HG03457 (cell line): ENCODE data around the gene CAPS.

ENCODE experiments used
- ATAC-seq: cut with Tn5 transposase; IDR thresholded peaks from one replicate; pipeline ENCODE4 v1.9.1; 2021; ENCODE audit warnings: moderate number of reproducible peaks; ENCODE audit not compliant: unreplicated experiment

The CAPS gene

DNA sequence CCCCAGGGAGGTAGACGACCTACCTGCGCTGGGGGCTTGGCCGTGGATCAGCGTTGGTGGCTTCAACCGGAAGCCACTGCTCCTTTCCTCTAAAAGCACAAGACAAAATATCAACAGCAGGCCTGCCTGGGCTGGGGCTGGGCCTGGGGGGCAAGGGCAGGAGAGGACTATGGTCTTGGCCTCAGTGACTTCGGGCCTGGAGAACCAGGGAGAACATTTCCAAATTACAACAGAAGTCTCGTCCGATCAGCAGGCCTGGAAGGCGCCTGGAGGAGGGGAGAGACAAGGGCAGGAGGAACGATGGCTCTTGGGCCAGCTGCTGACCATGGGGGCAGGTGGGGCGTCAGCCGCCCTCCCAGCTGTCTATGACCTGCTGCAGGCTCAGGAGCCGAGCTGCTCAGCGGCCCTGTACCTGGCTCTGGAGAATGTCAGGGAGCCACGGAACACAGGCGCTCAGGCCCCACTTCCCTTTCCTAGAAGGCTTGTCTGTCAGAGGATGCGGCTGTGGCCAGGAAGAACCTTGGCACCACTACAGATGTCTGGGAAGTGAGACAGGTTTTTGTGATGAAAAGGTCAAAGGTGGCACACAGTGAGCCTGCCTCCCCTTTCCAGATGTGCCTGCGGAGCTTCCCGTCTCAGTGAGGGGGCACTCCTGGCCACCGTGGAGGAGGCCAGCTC, 19.5 kb downstream of the CAPS start:
- ATAC-seq, result no peak

- no peak for ATAC-seq
These were observed 20.0 kb downstream of the CAPS start for GRCh38 chr19:5934069-5934401.

DNA sequence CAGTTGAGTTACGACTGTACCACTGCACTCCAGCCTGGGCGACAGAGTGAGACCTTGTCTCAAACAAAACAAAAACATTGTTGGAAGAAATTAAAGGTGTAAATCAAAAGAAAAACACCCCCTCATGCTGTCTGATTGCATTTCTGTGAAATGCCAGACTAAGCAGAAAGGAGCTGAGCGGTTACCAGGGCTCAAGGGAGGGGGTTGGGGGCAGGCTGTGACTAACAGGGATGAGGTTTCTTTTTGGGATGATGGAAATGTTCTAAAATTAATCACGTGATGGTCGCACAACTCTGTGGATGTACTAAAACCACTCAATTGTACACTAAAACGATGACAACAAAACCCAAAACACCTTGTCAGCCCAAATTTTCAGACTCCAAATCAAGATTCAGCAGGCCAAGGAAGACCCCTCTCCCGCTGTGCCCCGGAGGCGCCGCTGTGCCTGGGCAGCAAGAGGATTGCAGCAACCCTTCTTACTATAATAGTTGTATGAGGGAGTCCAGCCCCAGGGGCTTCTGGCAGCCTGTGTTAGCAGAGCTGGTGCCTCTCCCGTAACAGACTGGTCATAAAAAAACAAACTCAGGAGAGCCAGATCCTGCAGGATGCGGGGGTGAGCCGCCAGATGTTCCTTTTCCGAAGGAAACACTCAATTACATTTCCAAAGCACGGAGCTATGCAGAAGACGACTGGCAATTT, 20.9 kb downstream of the CAPS start:
- ATAC-seq, result no peak

GRCh38 chr19:5935473-5936291, 21.6 kb downstream of the CAPS start:
- ATAC-seq, result no peak

DNA sequence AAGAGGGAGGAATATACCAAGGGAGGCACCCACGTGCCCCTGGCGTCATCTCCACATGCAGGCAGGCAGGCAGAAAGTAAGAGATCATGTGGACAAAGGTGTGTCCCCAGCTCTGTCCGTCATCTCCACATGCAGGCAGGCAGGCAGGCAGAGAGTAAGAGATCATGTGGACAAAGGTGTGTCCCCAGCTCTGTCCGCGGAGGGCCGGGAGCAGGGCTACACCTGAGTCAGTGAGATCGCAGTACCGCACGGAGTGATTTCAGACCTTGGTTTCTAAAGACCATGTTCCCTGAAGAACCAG, 22.2 kb downstream of the CAPS start:
- no peak for ATAC-seq

DNA sequence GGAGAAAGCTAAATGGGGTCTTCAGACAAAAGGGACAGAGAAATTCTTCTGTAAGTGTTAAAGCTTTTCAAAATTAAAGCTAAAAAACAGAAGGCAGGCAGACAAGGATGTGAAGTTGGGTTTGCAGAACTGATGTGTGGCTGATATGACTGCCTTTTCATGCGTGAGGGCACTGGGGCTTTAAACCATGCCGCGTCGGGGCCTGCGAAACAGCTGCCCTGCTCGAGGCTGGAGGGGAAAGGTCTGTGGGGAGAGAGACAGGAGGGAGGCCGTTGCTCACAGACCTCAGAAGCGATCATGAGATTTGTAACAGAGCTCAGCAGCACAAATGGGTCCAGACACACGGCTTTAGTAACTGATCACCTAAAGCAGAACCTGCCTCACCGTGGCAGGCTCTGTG, 23.5 kb downstream of the CAPS start:
- no peak for ATAC-seq

GRCh38 chr19:5940260-5941208, 26.5 kb downstream of the CAPS start:
- ATAC-seq, result no peak

GRCh38 chr19:5941673-5942072, 27.6 kb downstream of the CAPS start:
- ATAC-seq, result no peak

- no peak for ATAC-seq
These were observed 29.0 kb downstream of the CAPS start for GRCh38 chr19:5943045-5943444.

DNA sequence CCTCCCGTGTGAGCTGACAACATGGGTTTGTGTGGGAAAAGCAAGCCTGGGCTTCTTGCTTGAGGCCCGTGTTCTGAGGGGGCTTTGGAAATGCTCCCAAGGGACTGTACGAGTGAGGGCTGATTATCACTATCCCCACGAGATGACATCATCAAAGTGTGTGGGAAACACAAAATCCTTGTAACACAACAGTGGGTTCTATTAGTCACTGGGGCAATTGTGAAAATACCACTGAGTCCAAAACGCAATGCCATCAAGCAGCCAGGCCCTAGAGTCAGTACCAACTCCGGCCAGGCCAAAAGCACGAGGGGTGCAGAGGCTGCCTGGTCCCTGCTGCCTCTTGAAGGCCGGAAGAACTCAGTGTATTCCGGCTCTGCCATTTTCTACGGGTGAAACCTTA, 29.6 kb downstream of the CAPS start:
- no peak for ATAC-seq

GRCh38 chr19:5947435-5947834, 33.4 kb downstream of the CAPS start:
- ATAC-seq, result no peak

DNA sequence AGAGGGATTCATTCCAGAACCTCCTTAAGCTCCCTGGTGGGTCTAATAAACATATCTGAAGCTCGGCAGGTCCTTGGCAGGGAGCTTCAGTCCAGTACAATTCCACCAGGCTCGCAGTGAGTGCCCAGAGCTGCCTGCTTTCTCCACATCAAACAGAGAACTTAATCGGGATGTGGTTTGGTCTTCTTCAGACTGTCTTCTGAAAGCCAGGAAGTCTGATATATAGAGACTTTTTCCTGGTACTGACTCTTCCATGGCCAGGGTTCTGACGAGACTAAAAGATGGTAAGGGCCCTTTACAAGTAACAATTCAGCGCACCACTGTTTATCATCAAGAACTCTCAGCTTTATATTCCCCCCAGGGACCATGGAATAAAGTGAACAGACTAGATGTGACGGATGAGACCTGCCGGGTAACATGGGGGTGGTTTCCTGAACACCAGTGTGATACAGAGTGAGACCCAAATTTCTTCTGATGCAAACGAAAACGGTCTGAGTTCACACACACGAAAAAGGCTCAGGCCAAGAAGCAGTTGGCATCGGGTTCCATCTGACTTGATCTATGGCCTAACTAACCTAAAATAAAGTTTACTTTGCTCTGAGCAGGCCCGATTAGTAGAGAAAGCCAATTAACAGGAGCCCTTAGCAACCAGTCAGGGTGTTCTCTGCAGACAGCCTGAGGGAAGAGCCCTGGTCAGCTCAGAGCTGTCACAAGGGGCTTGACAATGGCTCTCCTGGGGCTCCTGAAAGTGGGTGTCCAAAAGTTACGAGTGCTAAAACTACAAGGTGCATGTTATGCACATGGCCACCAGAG, 34.9 kb downstream of the CAPS start:
- ATAC-seq, result no peak

- ATAC-seq, result no peak
These were observed 35.8 kb downstream of the CAPS start for GRCh38 chr19:5949792-5950305.

GRCh38 chr19:5950741-5951140, 36.7 kb downstream of the CAPS start:
- ATAC-seq, result no peak

- ATAC-seq, result no peak
These were observed 37.3 kb downstream of the CAPS start for GRCh38 chr19:5951338-5951861.

DNA sequence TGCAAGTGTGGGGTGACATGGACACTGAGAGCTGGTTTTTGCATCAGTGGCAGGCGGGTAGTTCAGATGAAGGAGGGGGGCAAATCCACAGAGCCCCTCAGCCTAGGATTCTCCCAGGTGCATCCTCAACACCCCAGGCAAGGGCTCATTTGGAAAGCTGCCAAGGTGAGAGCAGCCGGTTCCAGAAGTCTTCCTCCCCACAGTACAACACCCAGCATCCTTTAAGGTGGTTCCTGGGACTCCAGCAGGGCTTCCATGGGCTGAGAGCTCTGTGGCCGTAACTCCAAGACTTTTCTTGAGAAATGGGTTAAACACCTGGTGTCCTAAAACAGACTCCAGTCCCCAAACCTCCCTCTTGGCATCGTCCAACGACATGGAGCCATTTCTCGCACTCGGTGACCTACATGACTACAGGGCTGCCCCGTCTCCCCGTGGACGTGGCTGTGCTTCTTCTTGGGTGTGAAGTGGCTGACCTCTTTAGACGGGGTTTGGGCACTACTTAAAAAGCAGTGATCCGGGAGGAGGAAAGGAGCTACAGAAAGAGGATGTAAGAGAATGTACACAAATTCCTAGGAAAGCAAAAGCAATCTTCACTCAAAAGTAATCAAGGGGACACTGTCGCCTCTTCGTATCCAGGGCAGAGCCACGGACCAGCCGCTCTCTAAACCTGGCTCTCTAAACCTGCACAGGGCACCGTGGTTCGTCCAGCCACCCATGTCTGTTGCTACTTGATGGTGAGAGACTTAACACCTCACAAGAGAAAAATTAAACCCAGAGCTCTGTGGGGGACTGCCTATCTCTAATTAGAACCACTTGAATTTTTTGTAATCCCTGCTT, 38.4 kb downstream of the CAPS start:
- no peak for ATAC-seq

DNA sequence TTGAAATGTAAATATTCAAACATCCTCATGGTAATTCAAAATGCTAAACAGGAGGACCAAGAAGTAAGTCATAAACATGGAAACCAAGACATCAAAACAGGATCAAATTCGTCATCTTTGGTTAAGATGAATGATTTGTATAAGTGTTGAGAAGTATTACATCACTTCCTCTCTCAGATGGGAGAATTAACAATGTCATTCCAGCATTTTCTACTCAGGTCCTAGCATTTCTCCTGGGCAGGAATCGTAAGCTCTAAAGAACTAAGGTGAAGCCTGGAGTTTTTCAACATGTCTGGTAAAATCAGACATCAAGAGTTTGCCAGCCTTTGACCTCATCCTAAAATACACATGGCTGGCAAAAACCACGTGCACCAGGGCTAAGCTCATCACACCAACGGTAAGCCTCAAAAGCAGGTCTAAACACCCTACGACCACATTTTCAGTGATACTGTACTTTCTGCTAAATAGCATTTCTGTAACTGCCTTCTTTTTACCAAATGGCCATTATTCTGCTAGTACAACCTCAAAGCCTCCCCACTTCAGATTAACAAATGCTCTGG, 39.1 kb downstream of the CAPS start:
- ATAC-seq, result no peak

DNA sequence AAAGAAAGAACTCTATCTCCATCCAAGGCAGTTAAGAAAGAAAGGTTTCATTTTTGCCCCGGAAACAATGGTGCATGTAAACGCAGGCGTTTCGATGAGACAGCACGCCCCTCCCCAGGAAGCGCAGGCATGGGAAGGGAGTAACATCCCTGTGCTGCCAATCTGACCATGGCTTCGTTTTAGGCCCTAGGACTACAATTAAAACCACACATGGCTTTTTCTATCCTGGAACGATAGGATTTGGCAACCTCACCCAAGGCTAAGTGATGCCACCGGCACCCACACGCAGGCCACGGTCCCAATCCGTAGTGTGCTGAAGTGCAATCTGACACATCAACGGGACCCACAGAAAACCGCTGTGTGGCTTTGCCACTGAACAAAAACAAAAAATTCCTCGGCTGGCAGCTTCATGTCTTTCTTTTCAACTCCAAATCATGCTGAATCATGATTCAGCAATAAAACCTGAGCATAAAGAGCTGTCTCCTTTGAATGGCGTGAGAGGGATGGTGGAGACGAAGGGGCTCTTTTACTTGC, 39.7 kb downstream of the CAPS start:
- ATAC-seq, result no peak
